Nephron progenitor cell (in vitro differentiated cells): ENCODE data around the gene DNM2.
A peak's percentile ranks its signal among the peaks of the same experiment; 100 is the strongest.

Source experiments
- DNase-seq: peaks from one replicate; pipeline ENCODE4 v3.0.0; 2021
- H3K27ac Mint-ChIP-seq: 2 replicates; pipeline ENCODE4 v1.8.0; 2021; ENCODE audit warnings: mild to moderate bottlenecking, moderate library complexity, mixed read lengths
- H3K27me3 Mint-ChIP-seq: 2 replicates; pipeline ENCODE4 v1.8.0; 2021; ENCODE audit warnings: mild to moderate bottlenecking, low read depth, mixed read lengths; ENCODE audit not compliant: poor library complexity
- H3K36me3 Mint-ChIP-seq: 2 replicates; pipeline ENCODE4 v1.8.0; 2021; ENCODE audit warnings: low read depth, mixed read lengths
- H3K4me1 Mint-ChIP-seq: 2 replicates; pipeline ENCODE4 v1.8.0; 2021; ENCODE audit warnings: mixed read lengths
- H3K4me3 Mint-ChIP-seq: 2 replicates; pipeline ENCODE4 v1.8.0; 2021; ENCODE audit warnings: mild to moderate bottlenecking, moderate library complexity, mixed read lengths
- H3K9me3 Mint-ChIP-seq: 2 replicates; pipeline ENCODE4 v1.8.0; 2021; ENCODE audit warnings: mild to moderate bottlenecking, moderate library complexity, mixed read lengths
- TF ChIP-seq, protein P1 (sequence below): fragments of 200-600 bp; sonication (generic); IDR thresholded peaks from 2 replicates; pipeline ENCODE4 v1.5.0; 2021; ENCODE audit warnings: antibody characterized with exemption

Gene DNM2

DNA sequence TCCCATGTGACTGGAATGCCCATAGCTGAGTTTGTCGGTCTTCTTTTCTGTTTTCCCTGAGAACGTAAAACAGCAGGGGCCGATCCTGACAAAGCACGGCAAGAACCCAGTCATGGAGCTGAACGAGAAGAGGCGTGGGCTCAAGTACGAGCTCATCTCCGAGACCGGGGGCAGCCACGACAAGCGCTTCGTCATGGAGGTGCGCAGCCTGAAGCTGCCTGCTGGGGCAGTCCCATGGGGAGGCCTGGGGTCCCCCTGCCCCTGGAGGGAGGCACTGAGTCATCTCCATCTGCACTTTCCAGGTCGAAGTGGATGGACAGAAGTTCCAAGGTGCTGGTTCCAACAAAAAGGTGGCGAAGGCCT, 34.8 kb upstream of the DNM2 start:
- H3K9me3 Mint-ChIP-seq = no peaks in the 10 kb centered on the region
- H3K27ac Mint-ChIP-seq = peak overlapping the region; percentile 57
- peaks cover 61% of the 10 kb centered on the region for H3K36me3 Mint-ChIP-seq
- DNase-seq = no peak
- H3K4me1 Mint-ChIP-seq = no peaks in the 10 kb centered on the region
- H3K4me3 Mint-ChIP-seq = no peak overlapping the region
- TF ChIP-seq, protein P1, sequence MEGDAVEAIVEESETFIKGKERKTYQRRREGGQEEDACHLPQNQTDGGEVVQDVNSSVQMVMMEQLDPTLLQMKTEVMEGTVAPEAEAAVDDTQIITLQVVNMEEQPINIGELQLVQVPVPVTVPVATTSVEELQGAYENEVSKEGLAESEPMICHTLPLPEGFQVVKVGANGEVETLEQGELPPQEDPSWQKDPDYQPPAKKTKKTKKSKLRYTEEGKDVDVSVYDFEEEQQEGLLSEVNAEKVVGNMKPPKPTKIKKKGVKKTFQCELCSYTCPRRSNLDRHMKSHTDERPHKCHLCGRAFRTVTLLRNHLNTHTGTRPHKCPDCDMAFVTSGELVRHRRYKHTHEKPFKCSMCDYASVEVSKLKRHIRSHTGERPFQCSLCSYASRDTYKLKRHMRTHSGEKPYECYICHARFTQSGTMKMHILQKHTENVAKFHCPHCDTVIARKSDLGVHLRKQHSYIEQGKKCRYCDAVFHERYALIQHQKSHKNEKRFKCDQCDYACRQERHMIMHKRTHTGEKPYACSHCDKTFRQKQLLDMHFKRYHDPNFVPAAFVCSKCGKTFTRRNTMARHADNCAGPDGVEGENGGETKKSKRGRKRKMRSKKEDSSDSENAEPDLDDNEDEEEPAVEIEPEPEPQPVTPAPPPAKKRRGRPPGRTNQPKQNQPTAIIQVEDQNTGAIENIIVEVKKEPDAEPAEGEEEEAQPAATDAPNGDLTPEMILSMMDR = no peak
- H3K27me3 Mint-ChIP-seq = no peaks in the 10 kb centered on the region

DNA sequence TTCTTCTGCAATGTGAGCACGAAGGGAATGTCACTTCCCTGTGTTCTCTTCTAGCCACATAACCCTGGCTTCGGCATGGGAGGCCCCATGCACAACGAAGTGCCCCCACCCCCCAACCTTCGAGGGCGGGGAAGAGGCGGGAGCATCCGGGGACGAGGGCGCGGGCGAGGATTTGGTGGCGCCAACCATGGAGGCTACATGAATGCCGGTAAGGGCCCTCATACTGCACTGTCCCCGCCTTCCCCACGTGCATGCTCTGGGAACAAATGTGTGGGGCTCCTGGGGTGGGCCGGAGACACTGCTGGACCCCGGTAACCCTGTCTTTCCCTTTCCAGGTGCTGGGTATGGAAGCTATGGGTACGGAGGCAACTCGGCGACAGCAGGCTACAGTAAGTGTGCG, 34.3 kb upstream of the DNM2 start:
- H3K9me3 Mint-ChIP-seq = no peaks in the 10 kb centered on the region
- DNase-seq = no peak
- TF ChIP-seq, protein P1 = no peak
- H3K4me1 Mint-ChIP-seq = no peaks in the 10 kb centered on the region
- H3K27me3 Mint-ChIP-seq = no peaks in the 10 kb centered on the region
- H3K36me3 Mint-ChIP-seq = peaks cover 55% of the 10 kb centered on the region
- H3K27ac Mint-ChIP-seq = peak overlapping the region; percentile 48
- no peak overlapping the region for H3K4me3 Mint-ChIP-seq

DNA sequence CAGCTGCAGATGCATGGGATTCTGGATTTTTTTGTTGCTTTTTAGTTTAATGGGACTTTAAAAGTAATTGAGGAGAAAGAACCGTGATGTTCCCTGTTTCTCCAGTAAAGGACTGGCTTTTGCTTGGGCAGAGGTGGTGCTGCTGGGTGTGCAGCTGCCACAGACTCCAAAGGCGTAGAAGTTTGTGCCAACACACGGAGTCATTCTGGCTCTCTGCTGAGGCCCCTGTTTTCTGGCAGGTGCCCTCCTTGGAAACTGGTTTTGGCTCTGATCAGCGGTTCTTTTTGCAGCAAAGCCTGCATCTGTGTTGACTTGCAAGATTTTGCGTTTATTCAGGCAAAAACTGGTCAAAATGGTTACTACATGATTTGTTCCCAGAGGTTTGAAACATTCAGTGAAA, 32.7 kb upstream of the DNM2 start:
- Mint-ChIP-seq H3K27me3 (no peaks in the 10 kb centered on the region), H3K4me3 (no peak overlapping the region), H3K27ac (peak overlapping the region; percentile 33), H3K36me3 (peaks cover 54% of the 10 kb centered on the region), H3K9me3 (no peaks in the 10 kb centered on the region), H3K4me1 (no peaks in the 10 kb centered on the region)
- DNase-seq = no peak
- TF ChIP-seq, protein P1 = no peak

DNA sequence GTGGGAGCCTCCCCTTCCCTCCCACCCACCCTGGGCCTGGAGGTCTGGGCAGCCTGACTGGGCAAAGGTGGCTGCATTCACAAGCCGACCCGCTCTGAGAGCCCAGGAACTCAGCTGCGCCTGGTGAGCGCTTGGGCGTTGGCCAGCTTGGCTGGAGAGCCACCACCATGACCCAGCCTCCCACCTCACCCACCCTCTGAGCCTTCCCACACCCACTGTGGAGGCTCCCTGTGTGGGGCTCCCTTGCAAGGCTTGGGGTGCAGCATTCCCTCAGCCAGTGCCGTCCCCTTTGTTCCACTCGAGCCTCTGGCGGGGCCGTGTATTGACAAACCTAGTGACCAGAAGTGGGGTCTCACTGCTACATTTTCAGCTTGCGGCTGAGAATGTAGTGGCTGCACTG, 31.7 kb upstream of the DNM2 start:
- Mint-ChIP-seq H3K36me3 (peaks cover 56% of the 10 kb centered on the region), H3K4me3 (no peak overlapping the region), H3K9me3 (no peaks in the 10 kb centered on the region), H3K4me1 (no peaks in the 10 kb centered on the region), H3K27ac (no peak overlapping the region), H3K27me3 (peaks cover 5% of the 10 kb centered on the region)
- TF ChIP-seq, protein P1 = no peak
- no peak for DNase-seq

DNA sequence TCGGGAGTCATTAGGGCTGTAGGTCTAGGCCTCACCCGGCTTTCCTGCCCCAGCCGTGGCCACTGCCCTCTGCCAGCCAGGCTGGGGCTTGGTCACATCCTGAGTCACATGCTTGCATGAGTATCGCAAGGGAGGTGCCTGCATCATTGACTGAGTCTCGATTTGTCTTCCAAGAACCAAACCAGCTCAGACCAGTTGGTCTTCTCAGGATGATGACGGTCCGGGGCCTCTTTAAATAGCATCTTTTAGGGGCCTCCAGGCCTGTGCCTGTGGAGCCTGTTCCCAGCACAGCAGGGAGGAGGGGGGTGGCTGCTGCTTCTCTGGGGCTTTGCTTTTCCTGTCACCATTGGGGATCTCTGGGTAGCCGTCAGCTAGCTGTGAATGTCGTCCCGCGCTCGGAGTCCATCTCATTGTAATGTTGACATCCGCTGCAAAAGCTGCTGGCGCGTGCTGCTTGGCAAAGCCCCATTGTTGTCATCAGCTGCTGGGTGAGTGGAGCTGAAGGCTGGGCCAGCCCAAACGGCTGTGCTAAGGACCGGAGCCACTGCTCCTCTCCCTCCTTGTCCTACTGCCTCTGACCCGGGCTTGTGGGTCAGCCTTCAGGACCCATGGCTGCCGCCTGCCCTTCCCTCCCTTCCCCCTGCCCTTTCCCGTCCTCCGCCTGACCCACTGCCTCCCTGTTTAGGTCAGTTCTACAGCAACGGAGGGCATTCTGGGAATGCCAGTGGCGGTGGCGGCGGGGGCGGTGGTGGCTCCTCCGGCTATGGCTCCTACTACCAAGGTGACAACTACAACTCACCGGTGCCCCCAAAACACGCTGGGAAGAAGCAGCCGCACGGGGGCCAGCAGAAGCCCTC, 31.0 kb upstream of the DNM2 start:
- H3K9me3 Mint-ChIP-seq = no peaks in the 10 kb centered on the region
- no peaks in the 10 kb centered on the region for H3K4me1 Mint-ChIP-seq
- no peak for DNase-seq
- H3K36me3 Mint-ChIP-seq = peaks cover 56% of the 10 kb centered on the region
- TF ChIP-seq, protein P1 = no peak
- H3K27me3 Mint-ChIP-seq = peaks cover 5% of the 10 kb centered on the region
- H3K27ac Mint-ChIP-seq = peak overlapping the region; percentile 88
- H3K4me3 Mint-ChIP-seq = no peak overlapping the region
